OCI-LY7 (cell line): ENCODE results near the gene MYRIP. TPM values are rescaled to one million over a fixed set of nuclear protein-coding genes. Genes with fewer than 3 reads are reported as not detected.

Experiments
- BruUV-seq: library from RNA; stranded (reverse); fragments of 400-500 nt; replicated peaks from 2 replicates; lab custom pipeline; 2021; lab: Mats Ljungman, UMichigan
- CTCF ChIA-PET: fragments of 300-600 bp; sonication (Branson Sonifier 250); formaldehyde crosslinking; loops from one replicate; lab custom pipeline; 2022; ENCODE audit warnings: antibody characterized with exemption; ENCODE audit not compliant: unreplicated experiment; lab: Charles Lee
- POLR2A ChIA-PET: fragments of 300-600 bp; sonication (Branson Sonifier 250); formaldehyde crosslinking; loops from one replicate; lab custom pipeline; 2022; ENCODE audit warnings: antibody characterized with exemption; lab: Charles Lee
- DNase-seq: peaks from one replicate; pipeline ENCODE4 v3.0.0-alpha.2; 2015; ENCODE audit warnings: low spot score
- H2AFZ ChIP-seq: fragments of 200-600 bp; sonication (generic), shearing (Covaris generic); 2 replicates; pipeline ENCODE4 v1.6.1; 2014; ENCODE audit warnings: mild to moderate bottlenecking, antibody characterized with exemption, low read length, moderate library complexity
- H3K27ac ChIP-seq: fragments of 200-600 bp; sonication (generic); 2 replicates; pipeline ENCODE4 v1.5.1; 2014; ENCODE audit warnings: mixed run types, low read depth, mild to moderate bottlenecking, moderate library complexity, low read length, inconsistent platforms; ENCODE audit not compliant: poor library complexity, severe bottlenecking
- H3K36me3 ChIP-seq: fragments of 200-600 bp; sonication (generic); 2 replicates; pipeline ENCODE4 v1.6.1; 2014; ENCODE audit warnings: mild to moderate bottlenecking, antibody characterized with exemption, low read length, moderate library complexity, mixed read lengths; ENCODE audit not compliant: insufficient read depth
- H3K4me1 ChIP-seq: fragments of 200-600 bp; sonication (generic); 2 replicates; pipeline ENCODE4 v1.5.1; 2014; ENCODE audit warnings: mild to moderate bottlenecking, low read length; ENCODE audit not compliant: insufficient read depth, poor library complexity, severe bottlenecking
- H3K4me2 ChIP-seq: fragments of 200-600 bp; sonication (generic); 2 replicates; pipeline ENCODE4 v1.6.1; 2014; ENCODE audit warnings: mild to moderate bottlenecking, low read length
- H3K4me3 ChIP-seq: fragments of 200-600 bp; sonication (generic); 2 replicates; pipeline ENCODE4 v1.5.1; 2014; ENCODE audit warnings: mild to moderate bottlenecking, low read depth, low read length; ENCODE audit not compliant: poor library complexity, severe bottlenecking
- H3K79me2 ChIP-seq: fragments of 200-600 bp; sonication (generic); 2 replicates; pipeline ENCODE4 v1.6.1; 2016; ENCODE audit warnings: low read depth, mild to moderate bottlenecking, low read length, moderate library complexity, mixed read lengths; ENCODE audit not compliant: insufficient read depth
- H3K9me2 ChIP-seq: fragments of 200-600 bp; sonication (generic); 2 replicates; pipeline ENCODE4 v1.6.1; 2016; ENCODE audit warnings: mild to moderate bottlenecking, low read length, mixed read lengths; ENCODE audit not compliant: insufficient read depth
- H3K9me3 ChIP-seq: fragments of 200-600 bp; sonication (generic); 2 replicates; pipeline ENCODE4 v1.6.1; 2014; ENCODE audit warnings: mild to moderate bottlenecking, mixed run types, low read length, mixed read lengths
- H4K20me1 ChIP-seq: fragments of 200-600 bp; sonication (generic); 2 replicates; pipeline ENCODE4 v1.6.1; 2014; ENCODE audit warnings: mild to moderate bottlenecking, antibody characterized with exemption, low read length, moderate library complexity, mixed read lengths; ENCODE audit not compliant: insufficient read depth
- EZH2phosphoT487 ChIP-seq: fragments of 200-600 bp; sonication (generic); IDR thresholded peaks from 2 replicates; pipeline ENCODE4 v1.6.1; 2018; ENCODE audit warnings: low read depth, borderline replicate concordance, mild to moderate bottlenecking, mixed run types, antibody characterized with exemption, low read length, moderate library complexity, mixed read lengths
- intact Hi-C: fragments of 100-400 bp; cut with micrococcal nuclease; formaldehyde crosslinking; loops from one replicate; pipeline ENCODE4 v1.10.0; 2022; ENCODE audit not compliant: unreplicated experiment
- total RNA-seq, 2 experiments: library from RNA; depleted of rRNA in 1 of 2; stranded (reverse); fragments of >200 nt in 1 of 2; shearing (Covaris generic) in 1 of 2; gene quantifications; 2 replicates each; pipeline ENCODE4 v1.2.3, GENCODE V29; 2014 to 2022
- TF ChIP-seq, protein P1 (sequence below): fragments of 200-600 bp; sonication (generic); conservative IDR thresholded peaks from 2 replicates; pipeline ENCODE4 v1.5.1; 2014; ENCODE audit warnings: mild to moderate bottlenecking, antibody characterized with exemption, low read length, moderate library complexity, mixed read lengths

Gene MYRIP
- total RNA-seq, 2 experiments from 2014 or later: not detected

DNA sequence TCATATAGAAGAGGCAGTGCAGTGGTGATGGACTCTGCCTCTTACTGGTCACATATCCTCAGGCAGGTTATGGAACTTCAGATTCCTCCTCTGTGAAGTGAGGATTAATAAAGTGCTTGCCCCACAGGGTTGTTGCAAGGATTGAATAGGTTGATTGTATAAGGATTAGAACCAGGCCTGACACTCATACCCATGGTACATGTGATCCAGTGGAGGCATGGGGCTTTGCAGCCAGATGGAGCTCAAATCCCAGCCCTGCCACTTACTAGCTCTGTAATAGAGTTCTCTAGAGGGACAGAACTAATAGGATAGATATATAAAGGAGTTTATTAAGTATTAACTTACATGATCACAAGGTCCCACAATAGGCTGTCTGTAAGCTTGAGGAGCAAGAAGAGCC lies 315.5 kb downstream of the MYRIP start:
- no peaks in the 10 kb centered on the region for H3K79me2 ChIP-seq
- BruUV-seq: no TSS peak
- H2AFZ ChIP-seq: no peak overlapping the region
- intact Hi-C loops: no loop called here
- ChIA-PET CTCF (no interaction called here), POLR2A (no interaction called here)
- H3K4me2 ChIP-seq: no peak overlapping the region
- no peaks in the 10 kb centered on the region for H4K20me1 ChIP-seq
- no peaks in the 10 kb centered on the region for H3K9me3 ChIP-seq
- no peak for DNase-seq
- H3K4me3 ChIP-seq: no peak overlapping the region
- H3K9me2 ChIP-seq: no peaks in the 10 kb centered on the region
- no peaks in the 10 kb centered on the region for H3K36me3 ChIP-seq
- no peaks in the 10 kb centered on the region for H3K4me1 ChIP-seq
- H3K27ac ChIP-seq: no peak overlapping the region
- TF ChIP-seq EZH2phosphoT487: no peak
- TF ChIP-seq, protein P1, sequence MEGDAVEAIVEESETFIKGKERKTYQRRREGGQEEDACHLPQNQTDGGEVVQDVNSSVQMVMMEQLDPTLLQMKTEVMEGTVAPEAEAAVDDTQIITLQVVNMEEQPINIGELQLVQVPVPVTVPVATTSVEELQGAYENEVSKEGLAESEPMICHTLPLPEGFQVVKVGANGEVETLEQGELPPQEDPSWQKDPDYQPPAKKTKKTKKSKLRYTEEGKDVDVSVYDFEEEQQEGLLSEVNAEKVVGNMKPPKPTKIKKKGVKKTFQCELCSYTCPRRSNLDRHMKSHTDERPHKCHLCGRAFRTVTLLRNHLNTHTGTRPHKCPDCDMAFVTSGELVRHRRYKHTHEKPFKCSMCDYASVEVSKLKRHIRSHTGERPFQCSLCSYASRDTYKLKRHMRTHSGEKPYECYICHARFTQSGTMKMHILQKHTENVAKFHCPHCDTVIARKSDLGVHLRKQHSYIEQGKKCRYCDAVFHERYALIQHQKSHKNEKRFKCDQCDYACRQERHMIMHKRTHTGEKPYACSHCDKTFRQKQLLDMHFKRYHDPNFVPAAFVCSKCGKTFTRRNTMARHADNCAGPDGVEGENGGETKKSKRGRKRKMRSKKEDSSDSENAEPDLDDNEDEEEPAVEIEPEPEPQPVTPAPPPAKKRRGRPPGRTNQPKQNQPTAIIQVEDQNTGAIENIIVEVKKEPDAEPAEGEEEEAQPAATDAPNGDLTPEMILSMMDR: no peak

DNA sequence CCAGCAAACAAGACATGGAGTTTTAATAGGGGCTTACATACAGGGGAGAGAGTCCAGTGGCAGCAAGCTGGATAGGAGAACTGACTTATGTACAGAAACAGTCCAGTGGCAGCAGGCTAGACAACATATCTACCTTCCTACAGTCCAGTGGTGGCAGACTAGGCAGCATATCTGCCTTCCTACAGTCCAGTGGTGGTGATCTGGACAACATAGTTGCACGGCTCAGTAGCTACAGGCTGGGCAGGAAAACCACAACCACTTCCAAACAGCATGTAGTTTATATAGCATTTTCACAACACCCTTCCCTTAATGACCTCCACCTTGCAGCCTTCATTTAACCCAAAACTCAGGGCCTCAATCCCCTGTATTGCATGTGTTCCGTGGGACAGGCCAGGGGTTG lies 318.8 kb downstream of the MYRIP start:
- H3K9me3 ChIP-seq: no peaks in the 10 kb centered on the region
- no peak for DNase-seq
- no peaks in the 10 kb centered on the region for H3K79me2 ChIP-seq
- no peak overlapping the region for H3K4me2 ChIP-seq
- no peak for TF ChIP-seq EZH2phosphoT487
- TF ChIP-seq, protein P1: no peak
- H4K20me1 ChIP-seq: no peaks in the 10 kb centered on the region
- CTCF ChIA-PET: no interaction called here
- H3K4me3 ChIP-seq: no peak overlapping the region
- no peaks in the 10 kb centered on the region for H3K4me1 ChIP-seq
- H3K9me2 ChIP-seq: no peaks in the 10 kb centered on the region
- no peak overlapping the region for H2AFZ ChIP-seq
- intact Hi-C loops: no loop called here
- BruUV-seq: no TSS peak
- POLR2A ChIA-PET: no interaction called here
- H3K27ac ChIP-seq: no peak overlapping the region
- no peaks in the 10 kb centered on the region for H3K36me3 ChIP-seq

DNA sequence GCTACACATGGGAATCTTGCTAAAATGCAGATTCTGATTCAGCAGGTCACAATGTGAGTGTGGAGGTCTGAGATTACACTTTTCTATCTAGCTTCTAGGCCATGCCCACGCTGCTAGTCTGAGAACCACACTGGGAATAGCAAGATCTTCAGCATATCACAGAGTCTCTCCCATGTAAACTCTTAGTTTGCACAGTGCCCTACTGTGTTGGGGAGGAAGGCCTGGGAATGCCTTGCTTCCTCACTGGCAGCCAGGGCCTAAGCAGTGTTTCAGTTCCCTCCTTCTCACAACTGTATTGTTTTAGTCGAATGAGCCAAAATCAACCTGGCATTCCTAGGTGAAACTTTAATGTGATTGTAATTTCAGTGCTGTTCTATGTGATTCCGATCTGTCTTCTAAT lies 320.1 kb downstream of the MYRIP start:
- BruUV-seq: no TSS peak
- ChIA-PET POLR2A (no interaction called here), CTCF (no interaction called here)
- Histone ChIP-seq H3K9me3 (no peaks in the 10 kb centered on the region), H3K4me1 (no peaks in the 10 kb centered on the region), H3K4me2 (no peak overlapping the region), H3K9me2 (no peaks in the 10 kb centered on the region), H3K4me3 (no peak overlapping the region), H2AFZ (no peak overlapping the region), H3K36me3 (no peaks in the 10 kb centered on the region), H4K20me1 (no peaks in the 10 kb centered on the region), H3K79me2 (no peaks in the 10 kb centered on the region), H3K27ac (no peak overlapping the region)
- no peak for TF ChIP-seq EZH2phosphoT487
- TF ChIP-seq, protein P1: no peak
- intact Hi-C loops: no loop called here
- no peak for DNase-seq
